Stimulated activated memory B cell treated with anti-CD40 and anti-IgM and Interleukin-4, amounts not matched to agents 10 μg/mL and 1 μg/mL and 100 μg/mL, for 72 hours (primary cell): ENCODE measurements around the gene GLYATL1.
A peak's percentile ranks its signal among the peaks of the same experiment; 100 is the strongest.

Experiments
- ATAC-seq: fragments of 150-1000 bp; cut with Tn5 transposase; 2 replicates; pipeline ENCODE4 v1.10.0; 2021
- H3K27ac Mint-ChIP-seq: one replicate; pipeline ENCODE4 v1.8.0; 2022; ENCODE audit warnings: mild to moderate bottlenecking, mixed read lengths
- H3K27me3 Mint-ChIP-seq: one replicate; pipeline ENCODE4 v1.8.0; 2022; ENCODE audit warnings: mixed read lengths
- H3K36me3 Mint-ChIP-seq: one replicate; pipeline ENCODE4 v1.8.0; 2022; ENCODE audit warnings: mixed read lengths
- H3K4me1 Mint-ChIP-seq: one replicate; pipeline ENCODE4 v1.8.0; 2022; ENCODE audit warnings: mixed read lengths
- H3K4me3 Mint-ChIP-seq: one replicate; pipeline ENCODE4 v1.8.0; 2022; ENCODE audit warnings: mild to moderate bottlenecking, moderate library complexity, mixed read lengths
- H3K9me3 Mint-ChIP-seq: one replicate; pipeline ENCODE4 v1.8.0; 2022; ENCODE audit warnings: mixed read lengths

GLYATL1 gene

GRCh38 chr11:58939277-58939676 is at the start of gene GLYATL1:
TSS of gene GLYATL1 (plus strand) at chr11:58939488. CDS start at chr11:58947088, 7,600 bp downstream.
- ATAC-seq, result no peak
- H3K4me1 Mint-ChIP-seq, result no peaks in the 10 kb centered on the region
- no peaks in the 10 kb centered on the region for H3K36me3 Mint-ChIP-seq
- H3K9me3 Mint-ChIP-seq, result no peaks in the 10 kb centered on the region
- no peaks in the 10 kb centered on the region for H3K27me3 Mint-ChIP-seq
- no peak within 1 kb of the TSS for H3K4me3 Mint-ChIP-seq
- H3K27ac Mint-ChIP-seq, result no peak within 1 kb of the TSS

- no peaks in the 10 kb centered on the region for H3K36me3 Mint-ChIP-seq
- peaks cover 52% of the 10 kb centered on the region for H3K27me3 Mint-ChIP-seq
- H3K4me3 Mint-ChIP-seq, result no peak overlapping the region
- no peak for ATAC-seq
- no peak overlapping the region for H3K27ac Mint-ChIP-seq
- H3K4me1 Mint-ChIP-seq, result no peaks in the 10 kb centered on the region
- no peaks in the 10 kb centered on the region for H3K9me3 Mint-ChIP-seq
These were observed 45.4 kb upstream of the GLYATL1 start for GRCh38 chr11:58893899-58894298.

- no peak for ATAC-seq
- Mint-ChIP-seq H3K9me3 (no peaks in the 10 kb centered on the region), H3K27ac (no peak overlapping the region), H3K36me3 (no peaks in the 10 kb centered on the region), H3K4me1 (peaks cover 7% of the 10 kb centered on the region), H3K4me3 (no peak overlapping the region), H3K27me3 (peaks cover 65% of the 10 kb centered on the region)
These were observed 41.2 kb upstream of the GLYATL1 start for GRCh38 chr11:58898106-58898505.

GRCh38 chr11:58900479-58901420 is 38.5 kb upstream of the GLYATL1 start:
- H3K4me1 Mint-ChIP-seq, result peaks cover 7% of the 10 kb centered on the region
- H3K36me3 Mint-ChIP-seq, result no peaks in the 10 kb centered on the region
- peaks cover 3% of the 10 kb centered on the region for H3K9me3 Mint-ChIP-seq
- H3K4me3 Mint-ChIP-seq, result no peak overlapping the region
- ATAC-seq, result no peak
- peaks cover 90% of the 10 kb centered on the region for H3K27me3 Mint-ChIP-seq
- H3K27ac Mint-ChIP-seq, result no peak overlapping the region

GRCh38 chr11:58902881-58903280 is 36.4 kb upstream of the GLYATL1 start:
- H3K4me1 Mint-ChIP-seq, result peaks cover 14% of the 10 kb centered on the region
- H3K9me3 Mint-ChIP-seq, result peaks cover 10% of the 10 kb centered on the region
- no peak for ATAC-seq
- H3K4me3 Mint-ChIP-seq, result no peak overlapping the region
- no peaks in the 10 kb centered on the region for H3K36me3 Mint-ChIP-seq
- H3K27me3 Mint-ChIP-seq, result peaks cover 84% of the 10 kb centered on the region
- no peak overlapping the region for H3K27ac Mint-ChIP-seq

- Mint-ChIP-seq H3K4me3 (no peak overlapping the region), H3K27me3 (peaks cover 65% of the 10 kb centered on the region), H3K4me1 (peaks cover 17% of the 10 kb centered on the region), H3K36me3 (no peaks in the 10 kb centered on the region), H3K27ac (no peak overlapping the region), H3K9me3 (peaks cover 15% of the 10 kb centered on the region)
- no peak for ATAC-seq
These were observed 34.1 kb upstream of the GLYATL1 start for GRCh38 chr11:58905011-58905720.

GRCh38 chr11:58905721-58906547 is 33.4 kb upstream of the GLYATL1 start:
- H3K9me3 Mint-ChIP-seq, result peaks cover 15% of the 10 kb centered on the region
- H3K27ac Mint-ChIP-seq, result no peak overlapping the region
- no peak overlapping the region for H3K4me3 Mint-ChIP-seq
- peaks cover 13% of the 10 kb centered on the region for H3K4me1 Mint-ChIP-seq
- peaks cover 65% of the 10 kb centered on the region for H3K27me3 Mint-ChIP-seq
- no peak for ATAC-seq
- no peaks in the 10 kb centered on the region for H3K36me3 Mint-ChIP-seq

- H3K4me3 Mint-ChIP-seq, result no peak overlapping the region
- H3K4me1 Mint-ChIP-seq, result peaks cover 10% of the 10 kb centered on the region
- H3K27me3 Mint-ChIP-seq, result peaks cover 65% of the 10 kb centered on the region
- no peak overlapping the region for H3K27ac Mint-ChIP-seq
- peak; percentile 51 for ATAC-seq
- no peaks in the 10 kb centered on the region for H3K36me3 Mint-ChIP-seq
- H3K9me3 Mint-ChIP-seq, result peaks cover 15% of the 10 kb centered on the region
These were observed 31.5 kb upstream of the GLYATL1 start for GRCh38 chr11:58907780-58908179.

- Mint-ChIP-seq H3K27ac (no peak overlapping the region), H3K36me3 (no peaks in the 10 kb centered on the region), H3K9me3 (peaks cover 28% of the 10 kb centered on the region), H3K4me1 (peaks cover 10% of the 10 kb centered on the region), H3K27me3 (peaks cover 51% of the 10 kb centered on the region), H3K4me3 (no peak overlapping the region)
- no peak for ATAC-seq
These were observed 27.2 kb upstream of the GLYATL1 start for GRCh38 chr11:58912124-58912523.

- no peak overlapping the region for H3K27ac Mint-ChIP-seq
- no peak overlapping the region for H3K4me3 Mint-ChIP-seq
- H3K27me3 Mint-ChIP-seq, result peaks cover 51% of the 10 kb centered on the region
- no peaks in the 10 kb centered on the region for H3K36me3 Mint-ChIP-seq
- H3K4me1 Mint-ChIP-seq, result no peaks in the 10 kb centered on the region
- no peak for ATAC-seq
- peaks cover 24% of the 10 kb centered on the region for H3K9me3 Mint-ChIP-seq
These were observed 25.6 kb upstream of the GLYATL1 start for GRCh38 chr11:58913685-58914084.

- H3K4me3 Mint-ChIP-seq, result no peak overlapping the region
- no peaks in the 10 kb centered on the region for H3K36me3 Mint-ChIP-seq
- peaks cover 51% of the 10 kb centered on the region for H3K27me3 Mint-ChIP-seq
- no peak for ATAC-seq
- H3K9me3 Mint-ChIP-seq, result peaks cover 24% of the 10 kb centered on the region
- H3K27ac Mint-ChIP-seq, result no peak overlapping the region
- H3K4me1 Mint-ChIP-seq, result no peaks in the 10 kb centered on the region
These were observed 24.3 kb upstream of the GLYATL1 start for GRCh38 chr11:58914821-58915543.

GRCh38 chr11:58916637-58917036 is 22.7 kb upstream of the GLYATL1 start:
- no peak overlapping the region for H3K27ac Mint-ChIP-seq
- no peak overlapping the region for H3K4me3 Mint-ChIP-seq
- no peaks in the 10 kb centered on the region for H3K36me3 Mint-ChIP-seq
- H3K4me1 Mint-ChIP-seq, result no peaks in the 10 kb centered on the region
- H3K27me3 Mint-ChIP-seq, result peaks cover 35% of the 10 kb centered on the region
- peaks cover 24% of the 10 kb centered on the region for H3K9me3 Mint-ChIP-seq
- ATAC-seq, result no peak

- Mint-ChIP-seq H3K36me3 (no peaks in the 10 kb centered on the region), H3K27ac (no peak overlapping the region), H3K4me1 (no peaks in the 10 kb centered on the region), H3K27me3 (peaks cover 29% of the 10 kb centered on the region), H3K4me3 (no peak overlapping the region), H3K9me3 (peaks cover 24% of the 10 kb centered on the region)
- no peak for ATAC-seq
These were observed 22.0 kb upstream of the GLYATL1 start for GRCh38 chr11:58917159-58917783.

- Mint-ChIP-seq H3K36me3 (no peaks in the 10 kb centered on the region), H3K27ac (no peak overlapping the region), H3K4me1 (peaks cover 12% of the 10 kb centered on the region), H3K27me3 (peaks cover 20% of the 10 kb centered on the region), H3K4me3 (no peak overlapping the region), H3K9me3 (peaks cover 18% of the 10 kb centered on the region)
- no peak for ATAC-seq
These were observed 19.7 kb upstream of the GLYATL1 start for GRCh38 chr11:58919561-58919960.
